Measurements from ENCODE around the gene MCAT.

The MCAT gene

GRCh38 chr22:43185860-43186261 lies 42.7 kb upstream of the MCAT start:
- no CpG with 5 or more reads among the region's 12 CpGs for WGBS (ENCODE audit: extremely low coverage, insufficient coverage, low lambda C conversion rate)

GRCh38 chr22:43183496-43184277 lies 40.5 kb upstream of the MCAT start:
- no peak overlapping the region for H3K27ac ChIP-seq (ENCODE audit: low read depth, low read length)
- H2BK120ac ChIP-seq (ENCODE audit: low read depth, low read length), result no peak overlapping the region

More at GRCh38 chr22:43185860-43186261, 42.7 kb upstream of the MCAT start:
- Histone ChIP-seq H3K36me3 (ENCODE audit: control insufficient read depth, insufficient read depth, low read length) (no peaks in the 10 kb centered on the region), H4K5ac (ENCODE audit: low read length) (no peak overlapping the region), H2BK5ac (ENCODE audit: low read length) (no peak overlapping the region), H3K4me1 (ENCODE audit: control insufficient read depth, low read depth, low read length) (peaks cover 2% of the 10 kb centered on the region), H3K4ac (ENCODE audit: low read depth, low read length) (no peak overlapping the region), H3K56ac (ENCODE audit: low read length) (peak overlapping the region; percentile 95), H3K79me1 (ENCODE audit: low read length) (peaks cover 6% of the 10 kb centered on the region), H2BK120ac (ENCODE audit: low read depth, low read length) (no peak overlapping the region), H3K4me3 (ENCODE audit: low read length) (peak overlapping the region; percentile 75), H3K9ac (ENCODE audit: low read length) (peak overlapping the region; percentile 88), H4K8ac (ENCODE audit: low read depth, low read length) (no peak overlapping the region), H3K18ac (ENCODE audit: low read length) (no peak overlapping the region), H3K27ac (ENCODE audit: low read depth, low read length) (no peak overlapping the region), H3K23ac (ENCODE audit: low read length) (no peak overlapping the region), H3K79me2 (ENCODE audit: control insufficient read depth, insufficient read depth, low read length) (peaks cover 6% of the 10 kb centered on the region), H3K27me3 (ENCODE audit: insufficient read depth, low read length, poor library complexity) (no peaks in the 10 kb centered on the region), H2BK15ac (replicated peaks; ENCODE audit: low read depth) (no peak overlapping the region), H2AK5ac (ENCODE audit: low read length) (peak overlapping the region; percentile 32), H3K4me2 (ENCODE audit: low read length) (peak overlapping the region; percentile 94)
- peak; percentile 14 for DNase-seq

GRCh38 chr22:43182726-43183125 lies 39.5 kb upstream of the MCAT start:
- Histone ChIP-seq H3K23ac (ENCODE audit: low read length) (no peak overlapping the region), H3K27me3 (ENCODE audit: insufficient read depth, low read length, poor library complexity) (no peaks in the 10 kb centered on the region), H3K27ac (ENCODE audit: low read depth, low read length) (no peak overlapping the region), H2BK5ac (ENCODE audit: low read length) (no peak overlapping the region), H3K18ac (ENCODE audit: low read length) (no peak overlapping the region), H2AK5ac (ENCODE audit: low read length) (no peak overlapping the region), H2BK15ac (replicated peaks; ENCODE audit: low read depth) (no peak overlapping the region), H3K56ac (ENCODE audit: low read length) (no peak overlapping the region), H3K4ac (ENCODE audit: low read depth, low read length) (no peak overlapping the region), H4K5ac (ENCODE audit: low read length) (no peak overlapping the region), H2BK120ac (ENCODE audit: low read depth, low read length) (no peak overlapping the region), H3K4me1 (ENCODE audit: control insufficient read depth, low read depth, low read length) (peaks cover 2% of the 10 kb centered on the region), H3K4me3 (ENCODE audit: low read length) (no peak overlapping the region), H3K79me2 (ENCODE audit: control insufficient read depth, insufficient read depth, low read length) (peaks cover 6% of the 10 kb centered on the region), H3K4me2 (ENCODE audit: low read length) (no peak overlapping the region), H3K9ac (ENCODE audit: low read length) (no peak overlapping the region), H3K79me1 (ENCODE audit: low read length) (peaks cover 6% of the 10 kb centered on the region), H3K36me3 (ENCODE audit: control insufficient read depth, insufficient read depth, low read length) (peaks cover 2% of the 10 kb centered on the region), H4K8ac (ENCODE audit: low read depth, low read length) (no peak overlapping the region)
- no CpG with 5 or more reads among the region's 17 CpGs for WGBS (ENCODE audit: extremely low coverage, insufficient coverage, low lambda C conversion rate)
- DNase-seq, result no peak

More at GRCh38 chr22:43183496-43184277, 40.5 kb upstream of the MCAT start:
- no peak overlapping the region for H3K4me3 ChIP-seq (ENCODE audit: low read length)
- no peak overlapping the region for H3K4ac ChIP-seq (ENCODE audit: low read depth, low read length)
- H3K79me2 ChIP-seq (ENCODE audit: control insufficient read depth, insufficient read depth, low read length), result peaks cover 6% of the 10 kb centered on the region
- no peak overlapping the region for H3K23ac ChIP-seq (ENCODE audit: low read length)
- H4K5ac ChIP-seq (ENCODE audit: low read length), result no peak overlapping the region
- H3K56ac ChIP-seq (ENCODE audit: low read length), result no peak overlapping the region
- no CpG with 5 or more reads among the region's 12 CpGs for WGBS (ENCODE audit: extremely low coverage, insufficient coverage, low lambda C conversion rate)
- no peak overlapping the region for H3K4me2 ChIP-seq (ENCODE audit: low read length)
- H3K79me1 ChIP-seq (ENCODE audit: low read length), result peaks cover 6% of the 10 kb centered on the region
- H3K9ac ChIP-seq (ENCODE audit: low read length), result no peak overlapping the region
- peaks cover 2% of the 10 kb centered on the region for H3K4me1 ChIP-seq (ENCODE audit: control insufficient read depth, low read depth, low read length)
- no peak for DNase-seq
- H4K8ac ChIP-seq (ENCODE audit: low read depth, low read length), result no peak overlapping the region
- H3K27me3 ChIP-seq (ENCODE audit: insufficient read depth, low read length, poor library complexity), result no peaks in the 10 kb centered on the region
- H2BK5ac ChIP-seq (ENCODE audit: low read length), result no peak overlapping the region
- no peak overlapping the region for H2BK15ac ChIP-seq (replicated peaks; ENCODE audit: low read depth)
- H3K18ac ChIP-seq (ENCODE audit: low read length), result no peak overlapping the region
- H2AK5ac ChIP-seq (ENCODE audit: low read length), result no peak overlapping the region
- peaks cover under 1% of the 10 kb centered on the region for H3K36me3 ChIP-seq (ENCODE audit: control insufficient read depth, insufficient read depth, low read length)

- Histone ChIP-seq H2BK120ac (ENCODE audit: low read depth, low read length) (no peak overlapping the region), H3K23ac (ENCODE audit: low read length) (no peak overlapping the region), H3K79me1 (ENCODE audit: low read length) (peaks cover 6% of the 10 kb centered on the region), H2AK5ac (ENCODE audit: low read length) (no peak overlapping the region), H3K79me2 (ENCODE audit: control insufficient read depth, insufficient read depth, low read length) (peaks cover 6% of the 10 kb centered on the region), H3K36me3 (ENCODE audit: control insufficient read depth, insufficient read depth, low read length) (peaks cover 2% of the 10 kb centered on the region), H4K5ac (ENCODE audit: low read length) (no peak overlapping the region), H2BK5ac (ENCODE audit: low read length) (no peak overlapping the region), H3K4ac (ENCODE audit: low read depth, low read length) (no peak overlapping the region), H3K4me1 (ENCODE audit: control insufficient read depth, low read depth, low read length) (peaks cover 2% of the 10 kb centered on the region), H3K56ac (ENCODE audit: low read length) (no peak overlapping the region), H3K27ac (ENCODE audit: low read depth, low read length) (no peak overlapping the region), H2BK15ac (replicated peaks; ENCODE audit: low read depth) (no peak overlapping the region), H3K4me3 (ENCODE audit: low read length) (no peak overlapping the region), H3K9ac (ENCODE audit: low read length) (no peak overlapping the region), H3K27me3 (ENCODE audit: insufficient read depth, low read length, poor library complexity) (no peaks in the 10 kb centered on the region), H4K8ac (ENCODE audit: low read depth, low read length) (no peak overlapping the region), H3K4me2 (ENCODE audit: low read length) (no peak overlapping the region), H3K18ac (ENCODE audit: low read length) (no peak overlapping the region)
- DNase-seq, result no peak
- WGBS (ENCODE audit: extremely low coverage, insufficient coverage, low lambda C conversion rate), result no CpG with 5 or more reads among the region's 10 CpGs
Observed at GRCh38 chr22:43182118-43182517, 38.9 kb upstream of the MCAT start.

GRCh38 chr22:43181321-43182076 lies 38.3 kb upstream of the MCAT start:
- Histone ChIP-seq H2BK120ac (ENCODE audit: low read depth, low read length) (no peak overlapping the region), H3K79me1 (ENCODE audit: low read length) (peaks cover 6% of the 10 kb centered on the region), H2BK5ac (ENCODE audit: low read length) (no peak overlapping the region), H3K23ac (ENCODE audit: low read length) (no peak overlapping the region), H2AK5ac (ENCODE audit: low read length) (no peak overlapping the region), H3K56ac (ENCODE audit: low read length) (no peak overlapping the region), H2BK15ac (replicated peaks; ENCODE audit: low read depth) (no peak overlapping the region), H3K4ac (ENCODE audit: low read depth, low read length) (no peak overlapping the region), H3K4me3 (ENCODE audit: low read length) (no peak overlapping the region), H3K79me2 (ENCODE audit: control insufficient read depth, insufficient read depth, low read length) (peaks cover 6% of the 10 kb centered on the region), H3K27ac (ENCODE audit: low read depth, low read length) (no peak overlapping the region), H4K8ac (ENCODE audit: low read depth, low read length) (no peak overlapping the region), H3K18ac (ENCODE audit: low read length) (no peak overlapping the region), H3K4me1 (ENCODE audit: control insufficient read depth, low read depth, low read length) (peaks cover 2% of the 10 kb centered on the region), H3K9ac (ENCODE audit: low read length) (no peak overlapping the region), H3K4me2 (ENCODE audit: low read length) (no peak overlapping the region), H3K36me3 (ENCODE audit: control insufficient read depth, insufficient read depth, low read length) (peaks cover 4% of the 10 kb centered on the region), H3K27me3 (ENCODE audit: insufficient read depth, low read length, poor library complexity) (no peaks in the 10 kb centered on the region), H4K5ac (ENCODE audit: low read length) (no peak overlapping the region)
- WGBS (ENCODE audit: extremely low coverage, insufficient coverage, low lambda C conversion rate), result no CpG with 5 or more reads among the region's 13 CpGs
- DNase-seq, result no peak
